Measurements from ENCODE around the gene LHX3.

LHX3 gene

DNA sequence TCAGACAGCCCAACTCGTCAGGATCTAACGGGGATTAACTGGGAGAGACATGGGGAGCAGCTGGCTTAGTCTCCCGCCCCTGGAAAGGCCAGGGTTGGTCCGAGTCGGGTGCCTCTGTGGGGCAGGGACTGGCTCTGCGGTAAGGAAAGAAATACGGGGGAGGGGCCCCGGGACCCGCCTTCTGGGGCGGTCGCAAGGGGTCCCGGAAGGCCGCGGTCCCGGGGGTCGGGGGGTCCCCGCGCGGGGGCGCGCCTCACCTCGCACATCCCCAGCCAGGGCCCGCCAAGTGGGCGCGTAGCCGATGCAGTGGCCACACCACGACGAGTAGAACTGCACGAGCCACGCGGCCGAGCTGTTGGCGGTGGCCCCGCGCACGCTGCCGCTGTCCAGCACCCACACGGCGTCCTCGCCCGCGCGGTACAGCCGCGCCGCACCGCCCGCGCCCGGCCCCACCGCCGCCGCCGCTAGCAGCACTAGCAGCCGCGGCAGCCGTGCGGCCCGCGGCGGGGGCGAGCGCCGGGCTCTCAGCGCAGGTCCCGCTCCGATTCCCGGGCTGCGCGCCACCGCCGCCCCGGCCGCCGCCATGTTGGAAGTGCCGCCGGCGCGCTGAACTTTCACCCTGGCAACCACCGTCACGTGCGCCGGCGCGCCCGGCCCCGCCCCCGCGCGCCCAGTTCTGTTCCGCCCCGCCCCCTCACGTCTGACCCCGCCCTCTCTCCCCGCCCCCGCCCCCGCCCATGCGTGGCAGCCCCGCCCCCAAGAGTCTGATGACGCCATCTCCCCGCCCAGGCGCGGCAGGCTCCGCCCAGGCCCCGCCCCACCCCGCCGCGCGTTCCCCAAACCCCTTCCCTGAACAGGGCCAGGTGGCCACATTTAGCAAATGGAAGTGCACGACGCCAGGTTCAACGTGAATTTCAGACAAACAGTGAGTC lies 40.6 kb upstream of the LHX3 start, which contains the start of gene QSOX2:
Gene QSOX2, minus strand, starts transcription at position 594 of the 932 bp plus-strand sequence. Its CDS starts 9 bp downstream, at position 585.
- POLR2A ChIA-PET, result interaction anchor here (0.8 kb wide), 1 partner anchor 1165 kb away, joined by 3 read pairs; no protein-coding TSS in a partner anchor
- peak within 1 kb of the TSS in 1 of 2 experiments; percentile 63 for H3K27ac ChIP-seq (ENCODE audit: insufficient read depth in 1 of 2, low read depth in 1 of 2, low read length in 2 of 2, poor library complexity in 1 of 2, severe bottlenecking in 2 of 2)

GRCh38 chr9:136244969-136245218 lies 40.0 kb upstream of the LHX3 start:
- H3K27me3 ChIP-seq (replicated peaks in 2 of 5; ENCODE audit: control insufficient read depth in 4 of 5, insufficient read depth in 5 of 5, low read length in 4 of 5), result peaks cover 0 to 2% (median 0%) of the 10 kb centered on the region in 5 experiments
- peaks cover 0 to 21% (median 2%) of the 10 kb centered on the region in 4 experiments for H3K36me3 ChIP-seq (ENCODE audit: control insufficient read depth in 4 of 4, insufficient read depth in 4 of 4, low read length in 3 of 4)
- no peaks in the 10 kb centered on the region for H3K9me3 ChIP-seq (ENCODE audit: control extremely low read depth in 1 of 5, control insufficient read depth in 4 of 5, insufficient read depth in 2 of 5, low read depth in 1 of 5, low read length in 4 of 5)
- no peak for DNase-seq
- POLR2A ChIA-PET, result no interaction called here
- CTCF ChIA-PET, result interaction anchor here (2.5 kb wide), 1 partner anchor 20 kb away, joined by 7 read pairs; no protein-coding TSS in a partner anchor
- peaks cover 16 to 32% (median 24%) of the 10 kb centered on the region in 4 experiments for H3K4me1 ChIP-seq (ENCODE audit: control extremely low read depth in 1 of 4, control insufficient read depth in 4 of 4, insufficient read depth in 4 of 4, low read length in 3 of 4)
- WGBS (ENCODE audit: insufficient coverage), result 2% methylated on average over 6 of the region's 6 CpGs
- H3K4me3 ChIP-seq (ENCODE audit: control insufficient read depth in 1 of 7, extremely low read depth in 1 of 7, insufficient read depth in 4 of 7, low read depth in 2 of 7, low read length in 6 of 7), result peak overlapping the region; percentile 58 to 92 (median 80)
- H3K27ac ChIP-seq (ENCODE audit: insufficient read depth in 1 of 2, low read depth in 1 of 2, low read length in 2 of 2, poor library complexity in 1 of 2, severe bottlenecking in 2 of 2), result peak overlapping the region in 1 of 2 experiments; percentile 63

More for the DNA sequence above, 40.6 kb upstream of the LHX3 start, which contains the start of gene QSOX2:
- peak within 1 kb of the TSS; percentile 58 to 92 (median 80) for H3K4me3 ChIP-seq (ENCODE audit: control insufficient read depth in 1 of 7, extremely low read depth in 1 of 7, insufficient read depth in 4 of 7, low read depth in 2 of 7, low read length in 6 of 7)
- peaks cover 16 to 32% (median 24%) of the 10 kb centered on the region in 4 experiments for H3K4me1 ChIP-seq (ENCODE audit: control extremely low read depth in 1 of 4, control insufficient read depth in 4 of 4, insufficient read depth in 4 of 4, low read length in 3 of 4)
- 0% methylated on average over 77 of the region's 112 CpGs for WGBS (ENCODE audit: insufficient coverage)
- DNase-seq, result peak; percentile 77 to 85 (median 82)
- CTCF ChIA-PET, result interaction anchor here (1.6 to 2.5 kb wide), 2 partner anchors 12 to 21 kb away, joined by 4 to 7 read pairs; no protein-coding TSS in a partner anchor
- H3K36me3 ChIP-seq (ENCODE audit: control insufficient read depth in 4 of 4, insufficient read depth in 4 of 4, low read length in 3 of 4), result peaks cover 0 to 21% (median 2%) of the 10 kb centered on the region in 4 experiments
- peaks cover 0 to 2% (median 0%) of the 10 kb centered on the region in 5 experiments for H3K27me3 ChIP-seq (replicated peaks in 2 of 5; ENCODE audit: control insufficient read depth in 4 of 5, insufficient read depth in 5 of 5, low read length in 4 of 5)
- no peaks in the 10 kb centered on the region for H3K9me3 ChIP-seq (ENCODE audit: control extremely low read depth in 1 of 5, control insufficient read depth in 4 of 5, insufficient read depth in 2 of 5, low read depth in 1 of 5, low read length in 4 of 5)

- no peaks in the 10 kb centered on the region for H3K9me3 ChIP-seq (ENCODE audit: control extremely low read depth in 1 of 5, control insufficient read depth in 4 of 5, insufficient read depth in 2 of 5, low read depth in 1 of 5, low read length in 4 of 5)
- H3K27ac ChIP-seq (ENCODE audit: insufficient read depth in 1 of 2, low read depth in 1 of 2, low read length in 2 of 2, poor library complexity in 1 of 2, severe bottlenecking in 2 of 2), result peak overlapping the region in 1 of 2 experiments; percentile 63
- POLR2A ChIA-PET, result no interaction called here
- peaks cover 0 to 21% (median 2%) of the 10 kb centered on the region in 4 experiments for H3K36me3 ChIP-seq (ENCODE audit: control insufficient read depth in 4 of 4, insufficient read depth in 4 of 4, low read length in 3 of 4)
- H3K27me3 ChIP-seq (replicated peaks in 2 of 5; ENCODE audit: control insufficient read depth in 4 of 5, insufficient read depth in 5 of 5, low read length in 4 of 5), result peaks cover 0 to 2% (median 0%) of the 10 kb centered on the region in 5 experiments
- CTCF ChIA-PET, result interaction anchor here (1.1 to 2.5 kb wide), 4 partner anchors 18 to 123 kb away, joined by 3 to 7 read pairs (median 6); no protein-coding TSS in a partner anchor
- peaks cover 16 to 32% (median 26%) of the 10 kb centered on the region in 4 experiments for H3K4me1 ChIP-seq (ENCODE audit: control extremely low read depth in 1 of 4, control insufficient read depth in 4 of 4, insufficient read depth in 4 of 4, low read length in 3 of 4)
- peak overlapping the region in 6 of 7 experiments; percentile 76 to 92 (median 80) for H3K4me3 ChIP-seq (ENCODE audit: control insufficient read depth in 1 of 7, extremely low read depth in 1 of 7, insufficient read depth in 4 of 7, low read depth in 2 of 7, low read length in 6 of 7)
- WGBS (ENCODE audit: insufficient coverage), result 40% methylated on average over 9 of the region's 11 CpGs
- peak in 2 of 3 donors; percentile 51 to 54 for DNase-seq
Measured at GRCh38 chr9:136244122-136244968, 39.4 kb upstream of the LHX3 start.

DNA sequence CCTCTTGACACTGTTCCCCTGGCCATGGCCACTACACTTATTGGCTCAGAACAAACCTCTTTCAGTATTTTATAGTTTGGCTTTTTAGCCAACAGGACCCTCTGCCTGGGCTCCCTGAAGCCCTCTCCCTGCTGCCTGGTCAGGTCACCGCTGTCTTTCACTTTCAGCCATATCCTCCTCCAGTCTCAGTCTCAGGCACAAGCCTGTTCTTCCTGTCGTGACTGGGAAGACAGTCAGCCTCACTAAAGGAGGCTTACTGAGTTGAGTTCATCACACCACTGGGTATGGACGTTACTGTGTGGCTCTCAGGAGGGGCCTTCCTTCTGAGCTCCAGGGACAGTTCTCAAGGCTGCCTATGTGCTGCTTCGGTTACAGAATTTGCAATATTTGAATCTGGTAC lies 38.7 kb upstream of the LHX3 start:
- POLR2A ChIA-PET, result no interaction called here
- Histone ChIP-seq H3K27ac (ENCODE audit: insufficient read depth in 1 of 2, low read depth in 1 of 2, low read length in 2 of 2, poor library complexity in 1 of 2, severe bottlenecking in 2 of 2) (peak overlapping the region in 1 of 2 experiments; percentile 3), H3K9me3 (ENCODE audit: control extremely low read depth in 1 of 5, control insufficient read depth in 4 of 5, insufficient read depth in 2 of 5, low read depth in 1 of 5, low read length in 4 of 5) (no peaks in the 10 kb centered on the region), H3K4me1 (ENCODE audit: control extremely low read depth in 1 of 4, control insufficient read depth in 4 of 4, insufficient read depth in 4 of 4, low read length in 3 of 4) (peaks cover 16 to 38% (median 33%) of the 10 kb centered on the region in 4 experiments), H3K27me3 (replicated peaks in 2 of 5; ENCODE audit: control insufficient read depth in 4 of 5, insufficient read depth in 5 of 5, low read length in 4 of 5) (peaks cover 0 to 2% (median 0%) of the 10 kb centered on the region in 5 experiments), H3K36me3 (ENCODE audit: control insufficient read depth in 4 of 4, insufficient read depth in 4 of 4, low read length in 3 of 4) (peaks cover 0 to 21% (median 2%) of the 10 kb centered on the region in 4 experiments), H3K4me3 (ENCODE audit: control insufficient read depth in 1 of 7, extremely low read depth in 1 of 7, insufficient read depth in 4 of 7, low read depth in 2 of 7, low read length in 6 of 7) (peak overlapping the region in 4 of 7 experiments; percentile 8 to 85 (median 46))
- 86% methylated on average over 4 of the region's 4 CpGs for WGBS (ENCODE audit: insufficient coverage)
- CTCF ChIA-PET, result interaction anchor here (0.7 to 2.5 kb wide), 6 partner anchors 9 to 122 kb away, joined by 3 to 7 read pairs (median 6); no protein-coding TSS in a partner anchor
- DNase-seq, result no peak

DNA sequence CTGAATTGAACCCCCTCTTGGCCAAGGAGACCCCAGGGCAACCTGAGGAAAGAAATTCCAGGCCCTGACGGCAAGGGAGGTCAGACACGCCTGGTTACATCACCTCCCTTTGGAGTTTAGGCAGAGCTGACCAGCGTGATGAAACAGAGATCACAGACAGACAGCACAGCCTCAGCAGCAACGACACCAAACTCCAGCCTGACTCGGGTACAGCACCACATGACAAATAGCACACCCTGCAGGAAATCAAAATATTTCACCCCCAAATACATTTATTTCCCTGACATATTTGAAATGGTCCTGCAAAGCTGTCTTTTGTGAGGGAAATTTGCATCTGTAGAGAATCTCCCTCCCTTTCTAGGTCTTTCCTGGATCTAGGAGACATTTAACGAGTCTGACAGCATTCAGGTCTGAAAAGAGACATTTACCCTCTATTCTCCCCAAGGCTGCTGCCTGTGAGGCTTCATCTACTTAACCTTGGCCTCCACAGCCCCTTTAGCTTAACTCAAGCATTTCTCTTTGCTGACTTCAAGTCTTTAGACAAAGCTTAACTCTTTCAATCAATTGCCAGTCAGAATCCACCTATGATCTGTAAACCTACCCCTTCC lies 38.1 kb upstream of the LHX3 start:
- 62% methylated on average over 6 of the region's 6 CpGs for whole genome bisulfite sequencing (ENCODE audit: insufficient coverage)
- H3K27ac ChIP-seq (ENCODE audit: insufficient read depth in 1 of 2, low read depth in 1 of 2, low read length in 2 of 2, poor library complexity in 1 of 2, severe bottlenecking in 2 of 2), result peak overlapping the region in 1 of 2 experiments; percentile 3
- H3K4me3 ChIP-seq (ENCODE audit: control insufficient read depth in 1 of 7, extremely low read depth in 1 of 7, insufficient read depth in 4 of 7, low read depth in 2 of 7, low read length in 6 of 7), result peak overlapping the region in 1 of 7 experiments; percentile 13
- ChIA-PET POLR2A (no interaction called here), CTCF (interaction anchor here (0.7 to 2.5 kb wide), 6 partner anchors 9 to 122 kb away, joined by 3 to 7 read pairs (median 6); no protein-coding TSS in a partner anchor)
- peaks cover 16 to 45% (median 39%) of the 10 kb centered on the region in 4 experiments for H3K4me1 ChIP-seq (ENCODE audit: control extremely low read depth in 1 of 4, control insufficient read depth in 4 of 4, insufficient read depth in 4 of 4, low read length in 3 of 4)
- no peaks in the 10 kb centered on the region for H3K9me3 ChIP-seq (ENCODE audit: control extremely low read depth in 1 of 5, control insufficient read depth in 4 of 5, insufficient read depth in 2 of 5, low read depth in 1 of 5, low read length in 4 of 5)
- DNase-seq, result peak in 2 of 3 donors; percentile 43 to 46
- no peaks in the 10 kb centered on the region for H3K27me3 ChIP-seq (replicated peaks in 2 of 5; ENCODE audit: control insufficient read depth in 4 of 5, insufficient read depth in 5 of 5, low read length in 4 of 5)
- peaks cover 0 to 21% (median 2%) of the 10 kb centered on the region in 4 experiments for H3K36me3 ChIP-seq (ENCODE audit: control insufficient read depth in 4 of 4, insufficient read depth in 4 of 4, low read length in 3 of 4)

DNA sequence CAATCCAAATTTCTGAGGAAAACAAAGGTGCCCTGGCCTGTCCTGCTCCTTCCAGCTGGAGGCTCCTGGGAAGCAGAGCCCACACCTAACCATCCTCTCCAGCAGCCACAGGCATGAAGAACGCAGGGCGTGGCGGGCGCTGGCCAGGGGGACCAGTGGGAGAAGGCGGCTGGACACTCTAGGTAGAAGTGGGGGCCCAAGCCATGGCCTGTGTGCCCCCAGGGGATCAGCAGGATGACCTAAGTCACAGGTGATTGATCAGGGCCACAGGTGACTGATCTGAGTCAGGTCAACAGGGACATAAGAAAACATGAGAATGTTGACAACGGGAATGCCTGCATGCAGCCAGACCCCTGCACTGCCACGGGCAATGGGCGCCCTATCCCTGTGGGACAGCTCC lies 37.3 kb upstream of the LHX3 start:
- CTCF ChIA-PET, result interaction anchor here (1.0 to 1.9 kb wide), 4 partner anchors 14 to 72 kb away, joined by 3 to 7 read pairs (median 3); no protein-coding TSS in a partner anchor
- POLR2A ChIA-PET, result no interaction called here

More for the DNA sequence above, 37.3 kb upstream of the LHX3 start:
- H3K9me3 ChIP-seq (ENCODE audit: control extremely low read depth in 1 of 5, control insufficient read depth in 4 of 5, insufficient read depth in 2 of 5, low read depth in 1 of 5, low read length in 4 of 5), result no peaks in the 10 kb centered on the region
- no peak overlapping the region for H3K4me3 ChIP-seq (ENCODE audit: control insufficient read depth in 1 of 7, extremely low read depth in 1 of 7, insufficient read depth in 4 of 7, low read depth in 2 of 7, low read length in 6 of 7)
- H3K27me3 ChIP-seq (replicated peaks in 2 of 5; ENCODE audit: control insufficient read depth in 4 of 5, insufficient read depth in 5 of 5, low read length in 4 of 5), result no peaks in the 10 kb centered on the region
- WGBS (ENCODE audit: insufficient coverage), result 99% methylated on average over 6 of the region's 8 CpGs
- H3K4me1 ChIP-seq (ENCODE audit: control extremely low read depth in 1 of 4, control insufficient read depth in 4 of 4, insufficient read depth in 4 of 4, low read length in 3 of 4), result peaks cover 16 to 52% (median 46%) of the 10 kb centered on the region in 4 experiments
- H3K27ac ChIP-seq (ENCODE audit: insufficient read depth in 1 of 2, low read depth in 1 of 2, low read length in 2 of 2, poor library complexity in 1 of 2, severe bottlenecking in 2 of 2), result no peak overlapping the region
- H3K36me3 ChIP-seq (ENCODE audit: control insufficient read depth in 4 of 4, insufficient read depth in 4 of 4, low read length in 3 of 4), result peaks cover 0 to 21% (median 2%) of the 10 kb centered on the region in 4 experiments
- no peak for DNase-seq

Data from common myeloid progenitor, CD34-positive (primary cell).